PFSK-1 (cell line): ENCODE data around the gene FBXL7.

Experiments used
- FOXP2 ChIP-seq: optimal IDR thresholded peaks from 2 replicates; pipeline ENCODE3; 2011; ENCODE audit warnings: borderline replicate concordance, control low read depth, inconsistent platforms; ENCODE audit not compliant: insufficient read depth; ENCODE audit errors: extremely low read length, extremely low read depth
- POLR2AphosphoS5 ChIP-seq: IDR thresholded peaks from 2 replicates; pipeline ENCODE4 v1.6.1; 2012; ENCODE audit warnings: low read depth, mild to moderate bottlenecking, control low read depth, low read length, moderate library complexity
- REST ChIP-seq, 2 experiments: IDR thresholded peaks; 2 replicates each; pipeline versions ENCODE4 v1.6.1 to v1.8.0; 2011 to 2012; ENCODE audit warnings: low read depth in 2 of 2, low read length in 2 of 2, control low read depth in 1 of 2, inconsistent platforms in 1 of 2, mild to moderate bottlenecking in 1 of 2, moderate library complexity in 1 of 2; ENCODE audit not compliant: insufficient read depth in 1 of 2
- SIN3A ChIP-seq: IDR thresholded peaks from 2 replicates; pipeline ENCODE4 v1.6.1; 2012; ENCODE audit warnings: mild to moderate bottlenecking, low read length, moderate library complexity, borderline replicate concordance; ENCODE audit not compliant: insufficient read depth
- TAF1 ChIP-seq: IDR thresholded peaks from 2 replicates; pipeline ENCODE4 v1.6.1; 2012; ENCODE audit warnings: low read length, control low read depth, borderline replicate concordance; ENCODE audit not compliant: insufficient read depth

- TF ChIP-seq REST (IDR thresholded peaks at IDR 0.05; ENCODE audit: insufficient read depth in 1 of 2, low read depth in 2 of 2, low read length in 2 of 2) (no peak), TAF1 (no peak), POLR2AphosphoS5 (no peak), SIN3A (no peak), FOXP2 (no peak)
Observed at GRCh38 chr5:15737871-15738664, 238.1 kb downstream of the FBXL7 start.
